Measurements from ENCODE around the gene RFX7.

The RFX7 gene

GRCh38 chr15:56211960-56212550, 31.6 kb downstream of the RFX7 start:
- H3K79me1 ChIP-seq (replicated peaks; ENCODE audit: low read length, poor library complexity, severe bottlenecking), result peaks cover 3% of the 10 kb centered on the region
- no peak overlapping the region for H3K27ac ChIP-seq (ENCODE audit: low read length, poor library complexity, severe bottlenecking)
- no peak overlapping the region for H3K9ac ChIP-seq (ENCODE audit: low read length)
- WGBS, result 100% methylated on average over 4 of the region's 4 CpGs
- H3K14ac ChIP-seq (ENCODE audit: low read length in 2 of 2), result no peak overlapping the region
- no peaks in the 10 kb centered on the region for H3K9me3 ChIP-seq (ENCODE audit: control insufficient read depth, low read length)
- peaks cover 2% of the 10 kb centered on the region for H3K4me1 ChIP-seq (ENCODE audit: control insufficient read depth, insufficient read depth, low read depth, low read length)
- H3K27me3 ChIP-seq (ENCODE audit: control insufficient read depth in 1 of 2, insufficient read depth in 1 of 2, low read length in 2 of 2), result no peaks in the 10 kb centered on the region
- H2BK12ac ChIP-seq (ENCODE audit: low read length in 2 of 2), result no peak overlapping the region
- DNase-seq, result no peak
- no peak overlapping the region for H4K8ac ChIP-seq (ENCODE audit: low read length)
- H4K91ac ChIP-seq (ENCODE audit: low read length), result no peak overlapping the region
- H2AK5ac ChIP-seq (ENCODE audit: low read length, severe bottlenecking), result no peak overlapping the region
- no peaks in the 10 kb centered on the region for H3K36me3 ChIP-seq (ENCODE audit: control insufficient read depth in 1 of 2, insufficient read depth in 2 of 2, low read depth in 1 of 2, low read length in 2 of 2)
- no peak overlapping the region for H2BK120ac ChIP-seq (ENCODE audit: low read depth, low read length)
- no peak overlapping the region for H2AFZ ChIP-seq (ENCODE audit: low read depth, low read length)
- no peak overlapping the region for H3K4me2 ChIP-seq (ENCODE audit: low read length, poor library complexity, severe bottlenecking)
- no peak overlapping the region for H3K18ac ChIP-seq (ENCODE audit: low read depth in 1 of 2, low read length in 2 of 2)
- no peak overlapping the region for H3K4me3 ChIP-seq (ENCODE audit: insufficient read depth in 1 of 2, low read depth in 1 of 2, low read length in 2 of 2)
- H2BK5ac ChIP-seq (ENCODE audit: low read depth, low read length, poor library complexity, severe bottlenecking), result no peak overlapping the region
- no peak overlapping the region for H2BK15ac ChIP-seq (ENCODE audit: low read depth, poor library complexity, severe bottlenecking)
- no peak overlapping the region for H3K23ac ChIP-seq (ENCODE audit: low read length in 2 of 2)
- no peak overlapping the region for H3K4ac ChIP-seq (ENCODE audit: low read depth in 1 of 2, low read length in 2 of 2)

GRCh38 chr15:56211064-56211463, 32.6 kb downstream of the RFX7 start:
- H2BK15ac ChIP-seq (ENCODE audit: low read depth, poor library complexity, severe bottlenecking), result no peak overlapping the region
- peaks cover 3% of the 10 kb centered on the region for H3K79me1 ChIP-seq (replicated peaks; ENCODE audit: low read length, poor library complexity, severe bottlenecking)

GRCh38 chr15:56208641-56209155, 35.0 kb downstream of the RFX7 start:
- WGBS, result no CpG with 5 or more reads among the region's 1 CpG
- H3K14ac ChIP-seq (ENCODE audit: low read length in 2 of 2), result no peak overlapping the region
- no peak overlapping the region for H3K9ac ChIP-seq (ENCODE audit: low read length)
- H3K79me1 ChIP-seq (replicated peaks; ENCODE audit: low read length, poor library complexity, severe bottlenecking), result peaks cover 2% of the 10 kb centered on the region
- no peak overlapping the region for H3K27ac ChIP-seq (ENCODE audit: low read length, poor library complexity, severe bottlenecking)
- H2BK120ac ChIP-seq (ENCODE audit: low read depth, low read length), result no peak overlapping the region
- H3K4me2 ChIP-seq (ENCODE audit: low read length, poor library complexity, severe bottlenecking), result no peak overlapping the region
- H2AK5ac ChIP-seq (ENCODE audit: low read length, severe bottlenecking), result no peak overlapping the region
- no peak overlapping the region for H2BK12ac ChIP-seq (ENCODE audit: low read length in 2 of 2)
- H3K36me3 ChIP-seq (ENCODE audit: control insufficient read depth in 1 of 2, insufficient read depth in 2 of 2, low read depth in 1 of 2, low read length in 2 of 2), result no peaks in the 10 kb centered on the region
- peaks cover 3% of the 10 kb centered on the region for H3K4me1 ChIP-seq (ENCODE audit: control insufficient read depth, insufficient read depth, low read depth, low read length)
- no peak overlapping the region for H4K91ac ChIP-seq (ENCODE audit: low read length)
- H3K9me3 ChIP-seq (ENCODE audit: control insufficient read depth, low read length), result no peaks in the 10 kb centered on the region
- no peak overlapping the region for H2BK15ac ChIP-seq (ENCODE audit: low read depth, poor library complexity, severe bottlenecking)
- no peak overlapping the region for H3K4ac ChIP-seq (ENCODE audit: low read depth in 1 of 2, low read length in 2 of 2)
- DNase-seq, result no peak
- no peak overlapping the region for H4K8ac ChIP-seq (ENCODE audit: low read length)
- H3K23ac ChIP-seq (ENCODE audit: low read length in 2 of 2), result no peak overlapping the region
- no peak overlapping the region for H3K18ac ChIP-seq (ENCODE audit: low read depth in 1 of 2, low read length in 2 of 2)
- H3K4me3 ChIP-seq (ENCODE audit: insufficient read depth in 1 of 2, low read depth in 1 of 2, low read length in 2 of 2), result no peak overlapping the region
- H3K27me3 ChIP-seq (ENCODE audit: control insufficient read depth in 1 of 2, insufficient read depth in 1 of 2, low read length in 2 of 2), result no peaks in the 10 kb centered on the region
- no peak overlapping the region for H2BK5ac ChIP-seq (ENCODE audit: low read depth, low read length, poor library complexity, severe bottlenecking)
- H2AFZ ChIP-seq (ENCODE audit: low read depth, low read length), result no peak overlapping the region

More at GRCh38 chr15:56211064-56211463, 32.6 kb downstream of the RFX7 start:
- H2BK5ac ChIP-seq (ENCODE audit: low read depth, low read length, poor library complexity, severe bottlenecking), result no peak overlapping the region
- no peaks in the 10 kb centered on the region for H3K36me3 ChIP-seq (ENCODE audit: control insufficient read depth in 1 of 2, insufficient read depth in 2 of 2, low read depth in 1 of 2, low read length in 2 of 2)
- no peak overlapping the region for H3K23ac ChIP-seq (ENCODE audit: low read length in 2 of 2)
- H4K91ac ChIP-seq (ENCODE audit: low read length), result no peak overlapping the region
- H3K9ac ChIP-seq (ENCODE audit: low read length), result no peak overlapping the region
- no peaks in the 10 kb centered on the region for H3K27me3 ChIP-seq (ENCODE audit: control insufficient read depth in 1 of 2, insufficient read depth in 1 of 2, low read length in 2 of 2)
- no peak overlapping the region for H2AK5ac ChIP-seq (ENCODE audit: low read length, severe bottlenecking)
- H3K4me1 ChIP-seq (ENCODE audit: control insufficient read depth, insufficient read depth, low read depth, low read length), result peaks cover 2% of the 10 kb centered on the region
- no peak overlapping the region for H3K4me3 ChIP-seq (ENCODE audit: insufficient read depth in 1 of 2, low read depth in 1 of 2, low read length in 2 of 2)
- H2BK120ac ChIP-seq (ENCODE audit: low read depth, low read length), result no peak overlapping the region
- no peak overlapping the region for H2AFZ ChIP-seq (ENCODE audit: low read depth, low read length)
- H3K18ac ChIP-seq (ENCODE audit: low read depth in 1 of 2, low read length in 2 of 2), result no peak overlapping the region
- no peak overlapping the region for H3K4me2 ChIP-seq (ENCODE audit: low read length, poor library complexity, severe bottlenecking)
- no peak for DNase-seq
- H4K8ac ChIP-seq (ENCODE audit: low read length), result no peak overlapping the region
- H3K14ac ChIP-seq (ENCODE audit: low read length in 2 of 2), result no peak overlapping the region
- H3K9me3 ChIP-seq (ENCODE audit: control insufficient read depth, low read length), result no peaks in the 10 kb centered on the region
- H3K4ac ChIP-seq (ENCODE audit: low read depth in 1 of 2, low read length in 2 of 2), result no peak overlapping the region
- H2BK12ac ChIP-seq (ENCODE audit: low read length in 2 of 2), result no peak overlapping the region
- H3K27ac ChIP-seq (ENCODE audit: low read length, poor library complexity, severe bottlenecking), result no peak overlapping the region

GRCh38 chr15:56208185-56208584, 35.5 kb downstream of the RFX7 start:
- Histone ChIP-seq H4K91ac (ENCODE audit: low read length) (no peak overlapping the region), H3K4me3 (ENCODE audit: insufficient read depth in 1 of 2, low read depth in 1 of 2, low read length in 2 of 2) (no peak overlapping the region), H3K14ac (ENCODE audit: low read length in 2 of 2) (no peak overlapping the region), H3K4me1 (ENCODE audit: control insufficient read depth, insufficient read depth, low read depth, low read length) (peaks cover 3% of the 10 kb centered on the region), H3K27ac (ENCODE audit: low read length, poor library complexity, severe bottlenecking) (peak overlapping the region; percentile 2), H3K18ac (ENCODE audit: low read depth in 1 of 2, low read length in 2 of 2) (no peak overlapping the region), H4K8ac (ENCODE audit: low read length) (no peak overlapping the region), H3K9ac (ENCODE audit: low read length) (no peak overlapping the region), H3K9me3 (ENCODE audit: control insufficient read depth, low read length) (no peaks in the 10 kb centered on the region), H2BK15ac (ENCODE audit: low read depth, poor library complexity, severe bottlenecking) (no peak overlapping the region), H2BK12ac (ENCODE audit: low read length in 2 of 2) (no peak overlapping the region), H3K79me1 (replicated peaks; ENCODE audit: low read length, poor library complexity, severe bottlenecking) (peaks cover 2% of the 10 kb centered on the region), H3K4me2 (ENCODE audit: low read length, poor library complexity, severe bottlenecking) (no peak overlapping the region), H3K36me3 (ENCODE audit: control insufficient read depth in 1 of 2, insufficient read depth in 2 of 2, low read depth in 1 of 2, low read length in 2 of 2) (no peaks in the 10 kb centered on the region), H2BK5ac (ENCODE audit: low read depth, low read length, poor library complexity, severe bottlenecking) (no peak overlapping the region), H2AK5ac (ENCODE audit: low read length, severe bottlenecking) (no peak overlapping the region), H2AFZ (ENCODE audit: low read depth, low read length) (no peak overlapping the region), H3K27me3 (ENCODE audit: control insufficient read depth in 1 of 2, insufficient read depth in 1 of 2, low read length in 2 of 2) (no peaks in the 10 kb centered on the region), H2BK120ac (ENCODE audit: low read depth, low read length) (no peak overlapping the region), H3K4ac (ENCODE audit: low read depth in 1 of 2, low read length in 2 of 2) (no peak overlapping the region), H3K23ac (ENCODE audit: low read length in 2 of 2) (no peak overlapping the region)
- peak; percentile 7 for DNase-seq
- 100% methylated on average over 1 of the region's 2 CpGs for WGBS

Data from mesenchymal stem cell (in vitro differentiated cells and primary cell).